Activated effector memory CD4-positive, alpha-beta T cell treated with Interleukin-2 at 50 U/mL for 16 hours (primary cell): ENCODE data around the gene ASB18.

Source experiments
- DNase-seq: peaks from one replicate; pipeline ENCODE4 v3.0.0-alpha.2; 2020

Gene ASB18

GRCh38 chr2:236207472-236207871 lies 56.7 kb downstream of the ASB18 start:
- DNase-seq, result no peak

- no peak for DNase-seq
Observed at GRCh38 chr2:236205867-236206645, 58.1 kb downstream of the ASB18 start.

- DNase-seq, result no peak
Observed at GRCh38 chr2:236204953-236205352, 59.3 kb downstream of the ASB18 start.

- DNase-seq, result no peak
Observed at GRCh38 chr2:236200378-236200777, 63.8 kb downstream of the ASB18 start.

GRCh38 chr2:236196366-236196765 lies 67.8 kb downstream of the ASB18 start:
- DNase-seq, result no peak

- no peak for DNase-seq
Observed at GRCh38 chr2:236195726-236196125, 68.5 kb downstream of the ASB18 start.

GRCh38 chr2:236194786-236195185 lies 69.4 kb downstream of the ASB18 start:
- DNase-seq, result no peak

GRCh38 chr2:236193026-236193425 lies 71.2 kb downstream of the ASB18 start:
- no peak for DNase-seq

- DNase-seq, result no peak
Observed at GRCh38 chr2:236190674-236191073, 73.5 kb downstream of the ASB18 start.

- no peak for DNase-seq
Observed at GRCh38 chr2:236184701-236185100, 79.5 kb downstream of the ASB18 start.

GRCh38 chr2:236180831-236181453 lies 83.3 kb downstream of the ASB18 start:
- DNase-seq, result no peak

GRCh38 chr2:236180076-236180816 lies 84.0 kb downstream of the ASB18 start:
- DNase-seq, result no peak

- no peak for DNase-seq
Observed at GRCh38 chr2:236179236-236180075, 84.8 kb downstream of the ASB18 start.

- no peak for DNase-seq
Observed at GRCh38 chr2:236178890-236179235, 85.3 kb downstream of the ASB18 start.

GRCh38 chr2:236177967-236178889 lies 86.0 kb downstream of the ASB18 start:
- no peak for DNase-seq

GRCh38 chr2:236177604-236177966 lies 86.6 kb downstream of the ASB18 start:
- no peak for DNase-seq

- DNase-seq, result no peak
Observed at GRCh38 chr2:236176951-236177350, 87.3 kb downstream of the ASB18 start.

GRCh38 chr2:236176417-236176816 lies 87.8 kb downstream of the ASB18 start:
- DNase-seq, result no peak

GRCh38 chr2:236175548-236176150 lies 88.6 kb downstream of the ASB18 start:
- no peak for DNase-seq

- DNase-seq, result no peak
Observed at GRCh38 chr2:236173729-236174607, 90.2 kb downstream of the ASB18 start.
